Liver (tissue), 9 donors: ENCODE results near the gene ZNG1E. TPM values are rescaled to one million over a fixed set of nuclear protein-coding genes. Genes with fewer than 3 reads are reported as not detected.
"Not testable (repeated sequence)": the region's sequence is repeated elsewhere in the genome, so short reads cannot be mapped to it uniquely, and the experiment has no call there.

Experiments
- DNase-seq: peaks from one replicate; pipeline ENCODE4 v3.0.0-alpha.2; 2017; ENCODE audit warnings: low spot score
- H3K27ac ChIP-seq, 2 donors: one replicate each; pipeline ENCODE4 v1.7.0; 2013; ENCODE audit warnings: inconsistent platforms in 2 of 2, low read length in 2 of 2, control low read depth in 1 of 2, low read depth in 1 of 2, mild to moderate bottlenecking in 1 of 2
- H3K27me3 ChIP-seq, 4 donors: one replicate each; pipeline versions ENCODE4 v1.6.1 to v1.7.0; 2013; ENCODE audit warnings: low read length in 3 of 4, inconsistent platforms in 1 of 4, mild to moderate bottlenecking in 1 of 4, moderate library complexity in 1 of 4; ENCODE audit not compliant: control insufficient read depth in 4 of 4, insufficient read depth in 4 of 4
- H3K36me3 ChIP-seq, 4 donors: one replicate each; pipeline versions ENCODE4 v1.6.1 to v1.7.0; 2013; ENCODE audit warnings: low read length in 3 of 4, mild to moderate bottlenecking in 3 of 4, low read depth in 1 of 4, moderate library complexity in 1 of 4; ENCODE audit not compliant: control insufficient read depth in 4 of 4, insufficient read depth in 3 of 4
- H3K4me1 ChIP-seq, 4 donors: one replicate each; pipeline versions ENCODE4 v1.6.1 to v1.7.0; 2013; ENCODE audit warnings: low read length in 3 of 4, mild to moderate bottlenecking in 3 of 4, moderate library complexity in 1 of 4; ENCODE audit not compliant: control insufficient read depth in 4 of 4, insufficient read depth in 4 of 4
- H3K4me3 ChIP-seq, 3 donors: one replicate each; pipeline versions ENCODE4 v1.6.1 to v1.7.0; 2013; ENCODE audit warnings: low read length in 3 of 3, control low read depth in 1 of 3, low read depth in 1 of 3, mild to moderate bottlenecking in 1 of 3
- H3K9ac ChIP-seq, 2 donors: one replicate each; pipeline ENCODE4 v1.7.0; 2013; ENCODE audit warnings: low read length in 2 of 2, mild to moderate bottlenecking in 2 of 2, moderate library complexity in 2 of 2, control low read depth in 1 of 2, low read depth in 1 of 2
- H3K9me3 ChIP-seq, 4 donors: one replicate each; pipeline versions ENCODE4 v1.6.1 to v1.7.0; 2013; ENCODE audit warnings: low read length in 3 of 4; ENCODE audit not compliant: control insufficient read depth in 4 of 4
- WGBS: extraction: QIAGEN DNeasy Blood & Tissue Kit; methylation state at CpG from one replicate; pipeline ENCODE4 v1.1.7; 2013; 5-methylcytosine and 5-hydroxymethylcytosine counted together
- polyA plus RNA-seq, 2 donors: library from polyadenylated mRNA; stranded (reverse) in 1 of 2; unstranded in 1 of 2; fragments of 200-250 nt in 1 of 2; fragments of >200 nt in 1 of 2; fragmentation: Nextera tagmentation in 1 of 2; extraction: Ambion mirVana in 1 of 2; gene quantifications; one replicate each; pipeline versions ENCODE4 v1.2.1 to v1.2.3, GENCODE V29; 2013 to 2015
- total RNA-seq, 2 donors: library from RNA; depleted of rRNA; stranded (reverse); fragments of >200 nt; gene quantifications; one replicate each; pipeline ENCODE4 v1.2.3, GENCODE V29; 2014
- donor health status: healthy.
- donor health status: healthy.
- donor health status: healthy.
- donor health status: healthy.
- donor health status: healthy.

ZNG1E gene
- total and polyA plus RNA-seq, 4 donors, result 11.3 to 90.3 (median 52.0) TPM

DNA sequence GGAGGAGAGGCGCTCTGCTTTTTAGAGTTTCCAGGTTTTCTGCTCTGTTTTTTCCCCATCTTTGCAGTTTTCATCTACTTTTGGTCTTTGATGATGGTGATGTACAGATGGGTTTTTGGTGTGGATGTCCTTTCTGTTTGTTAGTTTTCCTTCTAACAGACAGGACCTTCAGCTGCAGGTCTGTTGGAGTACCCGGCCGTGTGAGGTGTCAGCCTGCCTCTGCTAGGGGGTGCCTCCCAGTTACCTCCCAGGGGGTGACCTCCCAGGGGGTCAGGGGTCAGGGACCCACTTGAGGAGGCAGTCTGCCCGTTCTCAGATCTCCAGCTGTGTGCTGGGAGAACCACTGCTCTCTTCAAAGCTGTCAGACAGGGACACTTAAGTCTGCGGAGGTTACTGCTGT lies 38.7 kb downstream of the ZNG1E start:
- WGBS, result 92% methylated on average over 4 of the region's 5 CpGs
- not testable (repeated sequence) for H3K4me3 ChIP-seq, H3K9me3 ChIP-seq, DNase-seq, H3K27ac ChIP-seq, H3K4me1 ChIP-seq, H3K36me3 ChIP-seq, H3K27me3 ChIP-seq, H3K9ac ChIP-seq

DNA sequence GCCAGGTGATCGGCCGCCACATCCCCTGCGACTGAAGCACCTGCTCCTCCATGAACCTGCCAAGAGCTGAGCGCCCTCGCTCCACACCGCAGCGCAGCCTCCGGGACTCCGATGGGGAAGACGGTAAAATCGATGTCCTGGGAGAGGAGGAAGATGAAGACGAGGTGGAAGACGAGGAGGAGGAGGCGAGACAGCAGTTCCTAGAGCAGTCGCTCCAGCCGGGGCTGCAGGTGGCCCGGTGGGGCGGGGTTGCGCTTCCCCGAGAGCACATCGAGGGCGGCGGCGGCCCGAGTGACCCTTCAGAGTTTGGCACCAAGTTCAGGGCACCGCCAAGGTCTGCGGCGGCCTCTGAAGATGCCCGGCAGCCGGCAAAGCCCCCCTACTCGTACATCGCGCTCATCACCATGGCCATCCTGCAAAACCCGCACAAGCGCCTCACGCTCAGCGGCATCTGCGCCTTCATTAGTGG lies 61.4 kb downstream of the ZNG1E start, which contains the start of gene FOXD4L4:
Gene FOXD4L4, plus strand, starts transcription at position 51 of the 469 bp plus-strand sequence. Its CDS starts 0 bp downstream, at position 51.
- not testable (repeated sequence) for H3K36me3 ChIP-seq, H3K9ac ChIP-seq, H3K4me3 ChIP-seq, H3K27me3 ChIP-seq, H3K4me1 ChIP-seq, H3K9me3 ChIP-seq, DNase-seq, H3K27ac ChIP-seq
- WGBS, result 10% methylated on average over 20 of the region's 38 CpGs

DNA sequence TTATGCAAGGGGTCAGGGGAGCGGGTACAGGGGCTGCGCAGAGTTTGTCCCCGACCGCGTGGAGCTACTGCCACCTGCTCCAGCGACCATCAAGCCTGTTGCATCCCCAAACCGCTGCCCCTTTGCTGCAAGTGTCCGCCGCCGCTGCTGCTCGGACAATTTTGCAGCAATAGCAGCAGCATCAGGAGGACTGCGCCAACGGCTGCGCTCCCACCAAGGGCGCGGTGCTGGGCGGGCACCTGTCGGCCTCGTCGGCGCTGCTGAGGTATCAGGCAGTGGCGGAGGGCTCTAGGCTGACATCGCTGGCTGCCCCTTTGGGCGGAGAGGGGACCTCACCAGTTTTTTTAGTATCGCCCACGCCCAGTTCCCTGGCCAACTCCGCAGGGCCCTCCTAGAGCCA lies 62.4 kb downstream of the ZNG1E start:
- DNase-seq, H3K36me3 ChIP-seq, H3K9ac ChIP-seq, H3K4me3 ChIP-seq, H3K27ac ChIP-seq, H3K4me1 ChIP-seq, H3K27me3 ChIP-seq, H3K9me3 ChIP-seq: not testable (repeated sequence)
- WGBS, result 4% methylated on average over 5 of the region's 27 CpGs

Other genes starting within 250 kb of the ZNG1E start
- under 1 TPM; 0.05 to 0.50 TPM for gene FOXD4L4, start 61.2 kb downstream of the ZNG1E start, total RNA-seq
- gene FOXD4L4, start 61.2 kb downstream of the ZNG1E start, polyA plus RNA-seq, result under 1 TPM in 1 of 2 donors, not detected in 1; 0.07 TPM